H1 (cell line): Measurements from ENCODE around the gene GRIK2. TPM values are rescaled to one million over a fixed set of nuclear protein-coding genes. Genes with fewer than 3 reads are reported as not detected.

Experiments used
- NRF1 ChIP-seq: IDR thresholded peaks from 2 replicates; pipeline ENCODE4 v1.6.1; 2011; ENCODE audit warnings: mild to moderate bottlenecking, low read depth, low read length, improper control_type of control experiment
- RXRA ChIP-seq: IDR thresholded peaks from 2 replicates; pipeline ENCODE4 v1.6.1; 2011; ENCODE audit warnings: low read depth, mild to moderate bottlenecking, low read length, moderate library complexity; ENCODE audit not compliant: insufficient read depth
- polyA plus RNA-seq, 7 experiments: library from polyadenylated mRNA; depleted of rRNA in 3 of 7; stranded (reverse) in 5 of 7; unstranded in 2 of 7; fragments of >200 nt in 5 of 7; fragments of 200-250 nt in 2 of 7; gene quantifications; 1 replicate in 5 of 7; 2 replicates in 1 of 7; 4 replicates in 1 of 7; pipeline versions ENCODE4 v1.2.1 to v1.2.3, GENCODE V29; 2011 to 2013; ENCODE audit warnings: missing spikeins in 2 of 7, mixed read lengths in 2 of 7
- total RNA-seq: library from RNA; stranded (reverse); fragmentation: NEBNext Ultra II Directional; extraction: Animal tissue kit (Norgen Biotek cat#: 25700); gene quantifications from 2 replicates; pipeline ENCODE4 v1.2.1, GENCODE V29; 2021

GRIK2 gene
- total and polyA plus RNA-seq, 2 of the 8 experiments (the other 6 are each of a cell fraction or from before 2014, with no cell fraction given): 1.8 to 2.2 TPM

GRCh38 chr6:101676187-101676586, 282.7 kb downstream of the GRIK2 start (continued):
- TF ChIP-seq RXRA (no peak), NRF1 (no peak)
